ENCODE data around the gene TTLL10.
"Not testable (repeated sequence)": the region's sequence is repeated elsewhere in the genome, so short reads cannot be mapped to it uniquely, and the experiment has no call there.

Gene TTLL10

GRCh38 chr1:1146026-1146425 lies 27.7 kb upstream of the TTLL10 start:
- TF ChIP-seq SPI1 (IDR thresholded peaks at IDR 0.05; ENCODE audit: low read depth, low read length) = no peak
- no peak for TF ChIP-seq POU2F2 (IDR thresholded peaks at IDR 0.05; ENCODE audit: low read depth, low read length)
- TF ChIP-seq TAF1 (IDR thresholded peaks at IDR 0.05; ENCODE audit: low read depth, low read length) = no peak
- TF ChIP-seq POLR2A (IDR thresholded peaks at IDR 0.05; ENCODE audit: low read depth, low read length) = no peak
- no peak for TF ChIP-seq PAX5 (IDR thresholded peaks at IDR 0.05; ENCODE audit: insufficient read depth, low read length, severe bottlenecking)
- no peak for TF ChIP-seq POLR2AphosphoS5 (IDR thresholded peaks at IDR 0.05; ENCODE audit: low read depth, low read length)
- DNase-seq (ENCODE audit: insufficient read length, low spot score) (no peak), FAIRE-seq (no peak)

DNA sequence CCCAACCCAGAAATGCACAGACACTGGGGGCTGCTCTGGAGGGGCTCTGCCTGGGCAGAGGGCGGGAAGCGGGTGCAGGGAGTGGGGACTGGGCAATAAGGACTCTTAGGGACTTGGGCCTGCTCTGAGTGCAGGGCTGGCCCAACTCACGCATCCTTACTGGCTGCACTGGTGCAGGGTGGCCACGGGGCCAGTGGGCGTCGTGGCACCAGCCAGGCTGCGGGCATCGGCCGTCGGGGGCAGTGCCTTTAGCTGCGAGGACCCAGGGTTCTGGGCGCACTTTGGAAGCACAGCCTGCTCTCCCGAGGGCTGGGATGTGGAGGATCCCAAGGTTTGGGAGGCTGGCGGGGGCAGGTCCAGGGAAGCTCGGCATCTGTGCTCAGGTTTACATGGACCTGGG lies 27.1 kb upstream of the TTLL10 start:
- TF ChIP-seq TAF1 (IDR thresholded peaks at IDR 0.05; ENCODE audit: low read depth, low read length) (no peak), PAX5 (IDR thresholded peaks at IDR 0.05; ENCODE audit: insufficient read depth, low read length, severe bottlenecking) (no peak), POLR2A (IDR thresholded peaks at IDR 0.05; ENCODE audit: low read depth, low read length) (no peak), SPI1 (IDR thresholded peaks at IDR 0.05; ENCODE audit: low read depth, low read length) (no peak), POU2F2 (IDR thresholded peaks at IDR 0.05; ENCODE audit: low read depth, low read length) (no peak), POLR2AphosphoS5 (IDR thresholded peaks at IDR 0.05; ENCODE audit: low read depth, low read length) (no peak)
- DNase-seq (ENCODE audit: insufficient read length, low spot score) (no peak), FAIRE-seq (no peak)

DNA sequence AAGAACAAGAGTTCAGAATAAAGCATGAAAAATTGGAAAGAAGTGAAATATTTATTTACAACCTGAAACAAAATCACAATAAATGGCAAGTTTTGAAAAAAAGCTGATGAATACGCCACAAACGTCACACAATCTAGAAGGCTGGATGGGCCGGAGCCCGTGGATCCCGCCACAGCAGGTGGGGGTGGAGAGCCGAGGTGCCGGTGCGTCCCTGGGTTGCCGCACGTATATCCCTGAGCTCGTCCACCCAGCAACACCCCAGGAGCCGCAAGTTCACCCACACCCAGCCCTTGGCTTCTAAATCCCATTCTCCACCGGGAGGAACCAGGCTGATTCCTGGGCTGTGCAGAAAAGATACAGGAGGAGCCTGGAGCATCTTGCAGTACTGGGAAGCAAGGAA lies 25.6 kb upstream of the TTLL10 start:
- no peak for DNase-seq (ENCODE audit: insufficient read length, low spot score)
- no peak for FAIRE-seq
- TF ChIP-seq POU2F2 (IDR thresholded peaks at IDR 0.05; ENCODE audit: low read depth, low read length) = no peak
- TF ChIP-seq TAF1 (IDR thresholded peaks at IDR 0.05; ENCODE audit: low read depth, low read length) = no peak
- no peak for TF ChIP-seq SPI1 (IDR thresholded peaks at IDR 0.05; ENCODE audit: low read depth, low read length)
- TF ChIP-seq POLR2A (IDR thresholded peaks at IDR 0.05; ENCODE audit: low read depth, low read length) = no peak
- TF ChIP-seq POLR2AphosphoS5 (IDR thresholded peaks at IDR 0.05; ENCODE audit: low read depth, low read length) = no peak
- no peak for TF ChIP-seq PAX5 (IDR thresholded peaks at IDR 0.05; ENCODE audit: insufficient read depth, low read length, severe bottlenecking)

DNA sequence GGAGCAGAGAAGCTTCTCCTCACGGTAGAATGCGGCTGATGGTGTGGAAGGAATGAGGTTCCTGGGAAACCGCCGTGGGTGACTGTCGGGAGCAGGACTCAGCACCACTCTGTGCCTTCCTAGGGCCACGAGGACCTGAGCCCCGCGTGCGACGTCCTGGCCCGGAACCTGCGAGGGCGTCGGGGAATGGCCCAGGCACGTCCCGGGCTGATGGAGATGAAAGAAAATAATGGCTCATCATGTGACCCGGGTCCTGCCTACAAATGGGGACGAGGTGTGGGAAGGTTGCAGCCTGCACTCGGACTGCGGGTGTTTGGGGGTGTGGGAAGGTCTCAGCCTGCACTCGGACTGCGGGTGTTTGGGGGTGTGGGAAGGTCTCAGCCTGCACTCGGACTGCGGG lies 25.1 kb upstream of the TTLL10 start:
- DNase-seq (ENCODE audit: insufficient read length, low spot score) (no peak), FAIRE-seq (no peak)
- TF ChIP-seq SPI1 (IDR thresholded peaks at IDR 0.05; ENCODE audit: low read depth, low read length) (no peak), POU2F2 (IDR thresholded peaks at IDR 0.05; ENCODE audit: low read depth, low read length) (no peak), POLR2AphosphoS5 (IDR thresholded peaks at IDR 0.05; ENCODE audit: low read depth, low read length) (no peak), POLR2A (IDR thresholded peaks at IDR 0.05; ENCODE audit: low read depth, low read length) (no peak), PAX5 (IDR thresholded peaks at IDR 0.05; ENCODE audit: insufficient read depth, low read length, severe bottlenecking) (no peak)

- DNase-seq (ENCODE audit: insufficient read length, low spot score) = no peak
Measured at GRCh38 chr1:1149416-1149815, 24.3 kb upstream of the TTLL10 start.

GRCh38 chr1:1150100-1150499 lies 23.6 kb upstream of the TTLL10 start:
- no peak for FAIRE-seq
- no peak for DNase-seq (ENCODE audit: insufficient read length, low spot score)

More at GRCh38 chr1:1149416-1149815, 24.3 kb upstream of the TTLL10 start:
- FAIRE-seq = no peak
- TF ChIP-seq TAF1 (IDR thresholded peaks at IDR 0.05; ENCODE audit: low read depth, low read length) (no peak), PAX5 (IDR thresholded peaks at IDR 0.05; ENCODE audit: insufficient read depth, low read length, severe bottlenecking) (no peak), SPI1 (IDR thresholded peaks at IDR 0.05; ENCODE audit: low read depth, low read length) (no peak), POU2F2 (IDR thresholded peaks at IDR 0.05; ENCODE audit: low read depth, low read length) (no peak), POLR2AphosphoS5 (IDR thresholded peaks at IDR 0.05; ENCODE audit: low read depth, low read length) (no peak), POLR2A (IDR thresholded peaks at IDR 0.05; ENCODE audit: low read depth, low read length) (no peak)

GRCh38 chr1:1151306-1151705 lies 22.4 kb upstream of the TTLL10 start:
- no peak for FAIRE-seq

More at GRCh38 chr1:1150100-1150499, 23.6 kb upstream of the TTLL10 start:
- no peak for TF ChIP-seq SPI1 (IDR thresholded peaks at IDR 0.05; ENCODE audit: low read depth, low read length)
- no peak for TF ChIP-seq POLR2A (IDR thresholded peaks at IDR 0.05; ENCODE audit: low read depth, low read length)
- no peak for TF ChIP-seq TAF1 (IDR thresholded peaks at IDR 0.05; ENCODE audit: low read depth, low read length)
- TF ChIP-seq POU2F2 (IDR thresholded peaks at IDR 0.05; ENCODE audit: low read depth, low read length) = no peak
- TF ChIP-seq PAX5 (IDR thresholded peaks at IDR 0.05; ENCODE audit: insufficient read depth, low read length, severe bottlenecking) = no peak
- TF ChIP-seq POLR2AphosphoS5 (IDR thresholded peaks at IDR 0.05; ENCODE audit: low read depth, low read length) = no peak

GRCh38 chr1:1152431-1152830 lies 21.2 kb upstream of the TTLL10 start:
- not testable (repeated sequence) for FAIRE-seq; DNase-seq (ENCODE audit: insufficient read length, low spot score)

More at GRCh38 chr1:1151306-1151705, 22.4 kb upstream of the TTLL10 start:
- no peak for DNase-seq (ENCODE audit: insufficient read length, low spot score)
- TF ChIP-seq POLR2AphosphoS5 (IDR thresholded peaks at IDR 0.05; ENCODE audit: low read depth, low read length) (no peak), POLR2A (IDR thresholded peaks at IDR 0.05; ENCODE audit: low read depth, low read length) (no peak), PAX5 (IDR thresholded peaks at IDR 0.05; ENCODE audit: insufficient read depth, low read length, severe bottlenecking) (no peak), POU2F2 (IDR thresholded peaks at IDR 0.05; ENCODE audit: low read depth, low read length) (no peak), TAF1 (IDR thresholded peaks at IDR 0.05; ENCODE audit: low read depth, low read length) (no peak), SPI1 (IDR thresholded peaks at IDR 0.05; ENCODE audit: low read depth, low read length) (no peak)

DNA sequence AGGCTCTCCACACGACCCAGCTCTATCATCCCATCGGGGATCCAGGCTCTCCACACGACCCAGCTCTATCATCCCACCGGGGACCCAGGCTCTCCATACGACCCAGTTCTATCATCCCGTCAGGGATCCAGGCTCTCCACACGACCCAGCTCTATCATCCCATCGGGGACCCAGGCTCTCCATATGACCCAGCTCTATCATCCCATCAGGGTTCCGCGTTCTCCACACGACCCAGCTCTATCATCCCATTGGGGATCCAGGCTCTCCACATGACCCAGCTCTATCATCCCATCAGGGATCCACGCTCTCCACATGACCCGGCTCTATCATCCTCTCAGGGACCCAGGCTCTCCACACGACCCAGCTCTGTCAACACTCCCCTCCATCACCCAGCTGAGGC lies 20.5 kb upstream of the TTLL10 start:
- not testable (repeated sequence) for DNase-seq (ENCODE audit: insufficient read length, low spot score); FAIRE-seq

DNA sequence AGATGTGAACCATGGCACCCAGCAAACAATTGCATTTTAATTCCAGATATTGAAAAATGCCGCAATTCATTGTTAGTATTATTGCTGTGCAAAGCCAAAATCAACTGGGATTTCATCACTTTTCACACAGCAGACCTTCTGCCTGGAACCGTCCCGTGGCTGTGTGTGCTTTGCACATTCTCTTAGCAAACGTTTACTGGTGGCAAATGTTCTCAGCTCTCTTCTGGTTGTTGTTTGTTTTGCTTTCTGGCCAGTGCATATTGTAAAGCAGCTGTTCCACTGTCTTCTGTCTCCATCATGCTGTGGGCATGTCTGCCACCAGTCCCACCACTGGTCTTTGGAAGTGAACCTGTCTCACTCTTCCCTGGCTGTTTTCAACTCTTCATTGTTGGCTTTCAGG lies 19.8 kb upstream of the TTLL10 start:
- FAIRE-seq (no peak), DNase-seq (ENCODE audit: insufficient read length, low spot score) (no peak)
- TF ChIP-seq SPI1 (IDR thresholded peaks at IDR 0.05; ENCODE audit: low read depth, low read length) (no peak), PAX5 (IDR thresholded peaks at IDR 0.05; ENCODE audit: insufficient read depth, low read length, severe bottlenecking) (no peak), POLR2A (IDR thresholded peaks at IDR 0.05; ENCODE audit: low read depth, low read length) (no peak), POLR2AphosphoS5 (IDR thresholded peaks at IDR 0.05; ENCODE audit: low read depth, low read length) (no peak), TAF1 (IDR thresholded peaks at IDR 0.05; ENCODE audit: low read depth, low read length) (no peak), POU2F2 (IDR thresholded peaks at IDR 0.05; ENCODE audit: low read depth, low read length) (no peak)
